ENCODE measurements around the gene SDK2.

SDK2 gene

GRCh38 chr17:73536700-73537605 lies 107.3 kb downstream of the SDK2 start:
- DNase-seq (ENCODE audit: low read depth in 1 of 2, low spot score in 1 of 2), result no peak

- no peak for DNase-seq (ENCODE audit: low read depth in 1 of 2, low spot score in 1 of 2)
Observed at GRCh38 chr17:73535746-73536145, 108.5 kb downstream of the SDK2 start.

GRCh38 chr17:73534209-73534909 lies 109.9 kb downstream of the SDK2 start:
- DNase-seq (ENCODE audit: low read depth in 1 of 2, low spot score in 1 of 2), result no peak

- no peak for DNase-seq (ENCODE audit: low read depth in 1 of 2, low spot score in 1 of 2)
Observed at GRCh38 chr17:73533781-73534180, 110.5 kb downstream of the SDK2 start.

- DNase-seq (ENCODE audit: low read depth in 1 of 2, low spot score in 1 of 2), result no peak
Observed at GRCh38 chr17:73533127-73533526, 111.1 kb downstream of the SDK2 start.

- DNase-seq (ENCODE audit: low read depth in 1 of 2, low spot score in 1 of 2), result no peak
Observed at GRCh38 chr17:73532421-73532901, 111.8 kb downstream of the SDK2 start.

- DNase-seq (ENCODE audit: low read depth in 1 of 2, low spot score in 1 of 2), result no peak
Observed at GRCh38 chr17:73531158-73531557, 113.1 kb downstream of the SDK2 start.

- no peak for DNase-seq (ENCODE audit: low read depth in 1 of 2, low spot score in 1 of 2)
Observed at GRCh38 chr17:73528679-73529078, 115.6 kb downstream of the SDK2 start.

- no peak for DNase-seq (ENCODE audit: low read depth in 1 of 2, low spot score in 1 of 2)
Observed at GRCh38 chr17:73526952-73527351, 117.3 kb downstream of the SDK2 start.

GRCh38 chr17:73524941-73525679 lies 119.1 kb downstream of the SDK2 start:
- DNase-seq (ENCODE audit: low read depth in 1 of 2, low spot score in 1 of 2), result no peak

- DNase-seq (ENCODE audit: low read depth in 1 of 2, low spot score in 1 of 2), result no peak
Observed at GRCh38 chr17:73522696-73523095, 121.5 kb downstream of the SDK2 start.

- no peak for DNase-seq (ENCODE audit: low read depth in 1 of 2, low spot score in 1 of 2)
Observed at GRCh38 chr17:73522107-73522506, 122.1 kb downstream of the SDK2 start.

GRCh38 chr17:73521376-73521775 lies 122.9 kb downstream of the SDK2 start:
- no peak for DNase-seq (ENCODE audit: low read depth in 1 of 2, low spot score in 1 of 2)

GRCh38 chr17:73520369-73520761 lies 123.9 kb downstream of the SDK2 start:
- no peak for DNase-seq (ENCODE audit: low read depth in 1 of 2, low spot score in 1 of 2)

GRCh38 chr17:73519714-73520368 lies 124.4 kb downstream of the SDK2 start:
- DNase-seq (ENCODE audit: low read depth in 1 of 2, low spot score in 1 of 2), result no peak

- no peak for DNase-seq (ENCODE audit: low read depth in 1 of 2, low spot score in 1 of 2)
Observed at GRCh38 chr17:73519011-73519410, 125.2 kb downstream of the SDK2 start.

GRCh38 chr17:73516431-73516830 lies 127.8 kb downstream of the SDK2 start:
- no peak for DNase-seq (ENCODE audit: low read depth in 1 of 2, low spot score in 1 of 2)

- no peak for DNase-seq (ENCODE audit: low read depth in 1 of 2, low spot score in 1 of 2)
Observed at GRCh38 chr17:73514146-73514863, 129.9 kb downstream of the SDK2 start.

GRCh38 chr17:73513426-73513825 lies 130.8 kb downstream of the SDK2 start:
- DNase-seq (ENCODE audit: low read depth in 1 of 2, low spot score in 1 of 2), result no peak

GRCh38 chr17:73511719-73512115 lies 132.5 kb downstream of the SDK2 start:
- no peak for DNase-seq (ENCODE audit: low read depth in 1 of 2, low spot score in 1 of 2)

Data from activated T-helper 1 cell treated with anti-CD3 and anti-CD28 coated beads, Interleukin-2, amount 50 U/mL, for 16 hours (primary cell).